ENCODE measurements around the gene PIP5KL1. TPM values are rescaled to one million over a fixed set of nuclear protein-coding genes. Genes with fewer than 3 reads are reported as not detected.
A peak's percentile ranks its signal among the peaks of the same experiment; 100 is the strongest.

PIP5KL1 gene
- total RNA-seq, 3 donors from 2014 or later (not counting 1 experiment from before 2014, with no cell fraction given), result 0.52 to 1.4 (median 0.97) TPM

GRCh38 chr9:127886401-127886972 is 44.1 kb downstream of the PIP5KL1 start:
- Mint-ChIP-seq H3K4me3 (no peak overlapping the region), H3K36me3 (no peaks in the 10 kb centered on the region), H3K27me3 (ENCODE audit: low read depth in 2 of 2) (no peaks in the 10 kb centered on the region), H3K9me3 (no peaks in the 10 kb centered on the region), H3K27ac (peak overlapping the region in 1 of 2 donors; percentile 80), H3K4me1 (peaks cover 12 to 35% of the 10 kb centered on the region in 2 donors)
- no peak for DNase-seq
- Histone ChIP-seq H3K4me3 (ENCODE audit: low read length) (no peak overlapping the region), H3K27me3 (ENCODE audit: control insufficient read depth, insufficient read depth, low read length) (no peaks in the 10 kb centered on the region), H3K9me3 (ENCODE audit: control insufficient read depth, insufficient read depth, low read length) (no peaks in the 10 kb centered on the region), H3K27ac (ENCODE audit: low read length) (no peak overlapping the region), H3K36me3 (ENCODE audit: control insufficient read depth, insufficient read depth, low read length) (peaks cover 53% of the 10 kb centered on the region), H3K4me1 (ENCODE audit: control insufficient read depth, insufficient read depth, low read length) (peaks cover 18% of the 10 kb centered on the region)
- 98% methylated on average over 18 of the region's 18 CpGs for WGBS (ENCODE audit: insufficient coverage)
- intact Hi-C loops (cut with micrococcal nuclease), result no loop called here
- ATAC-seq, result no peak
- no peak for TF ChIP-seq CTCF (IDR thresholded peaks at IDR 0.05)

- Histone ChIP-seq H3K4me3 (ENCODE audit: low read length) (no peak overlapping the region), H3K27me3 (ENCODE audit: control insufficient read depth, insufficient read depth, low read length) (no peaks in the 10 kb centered on the region), H3K9me3 (ENCODE audit: control insufficient read depth, insufficient read depth, low read length) (no peaks in the 10 kb centered on the region), H3K36me3 (ENCODE audit: control insufficient read depth, insufficient read depth, low read length) (peaks cover 47% of the 10 kb centered on the region), H3K4me1 (ENCODE audit: control insufficient read depth, insufficient read depth, low read length) (peaks cover 18% of the 10 kb centered on the region), H3K27ac (ENCODE audit: low read length) (no peak overlapping the region)
- H3K9me3 Mint-ChIP-seq, result no peaks in the 10 kb centered on the region
- no peaks in the 10 kb centered on the region for H3K36me3 Mint-ChIP-seq
- intact Hi-C loops (cut with micrococcal nuclease), result no loop called here
- DNase-seq (no peak), ATAC-seq (no peak)
- H3K4me3 Mint-ChIP-seq, result no peak overlapping the region
- H3K27me3 Mint-ChIP-seq (ENCODE audit: low read depth in 2 of 2), result no peaks in the 10 kb centered on the region
- peaks cover 12 to 32% of the 10 kb centered on the region in 2 donors for H3K4me1 Mint-ChIP-seq
- H3K27ac Mint-ChIP-seq, result peak overlapping the region in 1 of 2 donors; percentile 80
- TF ChIP-seq CTCF (IDR thresholded peaks at IDR 0.05), result no peak
- 87% methylated on average over 13 of the region's 13 CpGs for WGBS (ENCODE audit: insufficient coverage)
These were observed 44.9 kb downstream of the PIP5KL1 start for GRCh38 chr9:127885508-127886281.

GRCh38 chr9:127884976-127885490 is 45.5 kb downstream of the PIP5KL1 start:
- Histone ChIP-seq H3K4me1 (ENCODE audit: control insufficient read depth, insufficient read depth, low read length) (peaks cover 18% of the 10 kb centered on the region), H3K9me3 (ENCODE audit: control insufficient read depth, insufficient read depth, low read length) (no peaks in the 10 kb centered on the region), H3K4me3 (ENCODE audit: low read length) (no peak overlapping the region), H3K36me3 (ENCODE audit: control insufficient read depth, insufficient read depth, low read length) (peaks cover 40% of the 10 kb centered on the region), H3K27me3 (ENCODE audit: control insufficient read depth, insufficient read depth, low read length) (no peaks in the 10 kb centered on the region), H3K27ac (ENCODE audit: low read length) (no peak overlapping the region)
- DNase-seq, result no peak
- Mint-ChIP-seq H3K27ac (peak overlapping the region; percentile 75 to 80), H3K36me3 (no peaks in the 10 kb centered on the region), H3K4me1 (peaks cover 12 to 32% of the 10 kb centered on the region in 2 donors), H3K9me3 (no peaks in the 10 kb centered on the region), H3K27me3 (ENCODE audit: low read depth in 2 of 2) (no peaks in the 10 kb centered on the region), H3K4me3 (no peak overlapping the region)
- 64% methylated on average over 15 of the region's 15 CpGs for WGBS (ENCODE audit: insufficient coverage)
- no peak for ATAC-seq
- intact Hi-C loops (cut with micrococcal nuclease), result no loop called here
- TF ChIP-seq CTCF (IDR thresholded peaks at IDR 0.05), result no peak
